ENCODE data around the gene TTN.

Gene TTN

DNA sequence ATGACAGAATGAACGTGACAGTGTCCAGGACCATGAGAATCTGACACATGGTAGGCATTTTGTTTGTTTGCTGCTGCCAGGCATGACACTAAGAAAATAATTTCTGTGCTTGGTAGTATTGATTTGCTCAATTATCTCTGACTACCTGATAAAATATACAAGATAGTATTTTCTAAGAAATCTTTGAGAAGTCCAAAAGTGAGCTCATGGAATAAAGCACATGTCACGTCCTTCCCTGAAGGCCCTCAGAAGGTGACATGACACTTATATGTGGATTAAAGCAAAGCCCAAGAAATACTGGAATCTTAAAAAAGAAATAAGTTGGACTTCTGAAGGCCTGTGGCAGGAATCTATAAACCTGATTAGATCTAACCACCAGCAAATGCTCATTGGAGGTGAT, 3.8 kb upstream of the TTN start:
- DNase-seq: no peak

DNA sequence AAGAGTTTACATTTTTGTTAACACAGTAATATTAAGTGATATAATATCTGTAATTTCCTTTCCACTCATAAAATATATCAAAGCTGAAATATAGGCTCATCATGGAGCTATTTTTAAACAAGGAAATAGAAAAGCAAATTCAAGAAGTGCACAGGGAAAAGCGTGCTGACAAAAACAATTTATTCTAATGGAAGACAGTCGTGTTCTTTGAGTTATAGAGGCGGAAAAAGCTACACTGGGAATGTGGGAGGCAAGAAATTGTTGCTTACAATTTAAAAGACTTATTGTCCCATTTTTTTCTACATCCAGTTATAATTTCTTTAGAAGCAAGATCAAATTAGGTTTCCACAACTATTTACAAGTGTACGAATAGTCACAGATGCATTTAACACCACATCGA, 3.2 kb upstream of the TTN start:
- no peak for DNase-seq

DNA sequence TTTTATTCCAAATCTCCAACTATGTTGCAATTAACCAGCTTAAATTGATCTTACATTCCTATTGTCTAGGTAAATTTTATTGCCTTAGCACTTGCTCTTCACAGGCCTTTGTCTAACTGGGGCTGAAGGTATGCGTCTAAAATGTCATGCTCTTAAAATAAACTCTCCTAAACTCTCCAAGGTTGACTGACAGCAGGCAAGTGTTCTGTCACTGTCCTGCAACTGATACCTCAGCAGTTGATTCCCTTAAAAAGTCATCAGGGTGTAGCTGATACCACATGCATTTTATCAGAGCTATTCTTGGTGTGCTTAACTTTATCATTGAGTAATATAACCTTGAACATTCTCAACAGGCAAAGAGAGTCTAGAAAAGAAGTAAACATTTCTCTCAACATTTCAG, 680 bp downstream of the TTN start:
- no peak for DNase-seq

DNA sequence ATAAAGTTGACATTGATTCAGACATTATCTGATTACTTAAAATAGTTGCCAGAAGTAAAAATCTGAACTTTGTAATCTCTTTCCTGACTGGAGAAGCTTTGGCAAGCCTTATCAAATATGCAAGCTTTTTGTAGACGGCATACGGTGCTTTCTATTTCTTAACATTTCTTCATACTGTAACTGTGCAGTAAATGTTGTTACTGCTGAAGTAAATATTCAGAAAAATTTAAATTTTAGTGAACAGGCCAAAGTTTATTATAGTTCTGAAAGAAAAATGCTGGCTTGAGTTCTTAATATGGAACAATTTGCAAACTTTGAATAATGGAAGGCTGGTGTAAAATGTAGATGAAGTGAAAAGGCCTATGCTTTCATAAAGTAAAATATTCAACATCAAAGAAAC, 1.8 kb downstream of the TTN start:
- no peak for DNase-seq

DNA sequence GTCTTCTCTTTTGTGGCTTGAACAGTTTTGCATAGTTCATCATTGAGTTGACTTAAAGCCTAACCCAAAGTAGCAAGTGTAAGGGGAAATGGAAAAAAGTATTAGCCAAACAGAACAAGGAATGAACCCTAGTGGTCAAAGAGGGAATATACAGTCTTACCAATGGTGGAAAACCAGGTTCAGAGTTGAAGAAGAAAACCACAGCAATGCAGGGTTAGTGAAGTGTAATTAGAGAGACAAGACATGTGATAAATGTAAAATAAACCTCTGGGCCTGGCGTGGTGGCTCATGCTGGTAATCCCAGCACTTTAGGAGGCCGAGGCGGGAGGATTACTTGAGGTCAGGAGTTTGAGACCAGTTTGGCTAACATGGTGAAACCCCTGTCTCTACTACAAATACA, 2.4 kb downstream of the TTN start:
- DNase-seq: peak; percentile 17

DNA sequence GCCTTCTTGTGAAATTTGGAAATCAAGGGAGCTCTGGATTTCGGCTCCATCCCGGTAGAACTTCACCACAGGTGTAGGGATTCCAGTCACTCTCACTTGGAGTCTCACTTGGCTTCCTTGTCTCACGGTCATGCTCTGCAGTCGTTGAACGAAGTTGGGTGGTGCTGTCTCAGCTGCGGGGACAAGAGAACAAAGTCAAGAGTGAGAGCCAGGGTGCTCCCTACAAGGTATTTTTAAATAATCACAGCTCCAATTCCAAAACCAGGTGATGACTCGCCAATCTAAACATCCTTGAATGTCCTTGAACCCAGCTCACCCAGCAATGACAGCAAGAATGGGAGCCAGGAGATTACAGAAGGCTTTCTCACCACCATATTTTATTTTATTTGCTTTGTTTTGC, 6.7 kb downstream of the TTN start:
- DNase-seq: no peak

DNA sequence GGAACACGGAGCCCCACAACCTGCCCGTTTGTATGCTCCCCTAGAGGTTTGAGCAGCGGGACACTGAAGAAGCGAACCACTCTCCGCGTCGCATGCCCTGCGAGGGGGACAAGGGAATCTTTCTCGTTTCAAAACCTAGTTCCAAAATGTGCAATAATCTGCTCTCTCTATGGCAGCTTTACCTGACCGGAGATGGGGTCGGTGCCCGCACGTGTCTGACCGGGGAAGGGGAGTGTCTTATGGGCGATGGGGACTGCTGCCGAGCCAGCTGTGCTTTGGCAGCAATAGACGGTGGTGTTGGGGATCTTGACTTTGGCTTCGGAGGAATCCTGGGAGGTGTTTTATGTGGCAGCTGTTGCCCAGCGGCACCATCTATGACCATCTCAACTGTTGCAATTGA, 7.9 kb downstream of the TTN start:
- no peak for DNase-seq

DNA sequence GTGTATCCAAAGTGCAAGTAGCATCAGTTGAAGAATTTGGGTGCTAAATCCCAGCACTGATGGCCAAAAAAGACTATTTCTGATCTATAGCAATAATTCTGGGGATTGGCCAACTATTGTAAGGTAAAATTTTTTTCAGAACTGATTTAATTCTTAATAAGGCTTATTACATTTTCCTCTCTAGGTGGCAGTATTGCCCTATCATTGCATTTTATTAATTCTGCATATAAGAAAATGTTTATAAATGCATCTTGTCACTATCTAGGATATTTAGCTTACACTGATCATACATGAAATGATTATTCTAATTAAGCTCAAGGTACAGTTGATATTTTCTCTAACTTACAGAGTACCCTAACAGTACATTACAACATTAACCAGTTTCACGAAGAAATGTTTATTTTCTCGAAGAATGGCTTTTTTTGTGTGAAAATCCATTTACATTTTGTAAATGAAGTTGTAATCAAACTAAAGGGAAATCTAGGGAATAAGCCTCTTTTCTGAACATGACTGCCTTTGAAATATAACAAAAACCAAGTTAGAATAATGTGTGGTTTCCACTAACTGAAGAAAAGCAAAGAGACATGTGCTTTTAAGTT, 11.0 kb downstream of the TTN start:
- peak; percentile 40 for DNase-seq

DNA sequence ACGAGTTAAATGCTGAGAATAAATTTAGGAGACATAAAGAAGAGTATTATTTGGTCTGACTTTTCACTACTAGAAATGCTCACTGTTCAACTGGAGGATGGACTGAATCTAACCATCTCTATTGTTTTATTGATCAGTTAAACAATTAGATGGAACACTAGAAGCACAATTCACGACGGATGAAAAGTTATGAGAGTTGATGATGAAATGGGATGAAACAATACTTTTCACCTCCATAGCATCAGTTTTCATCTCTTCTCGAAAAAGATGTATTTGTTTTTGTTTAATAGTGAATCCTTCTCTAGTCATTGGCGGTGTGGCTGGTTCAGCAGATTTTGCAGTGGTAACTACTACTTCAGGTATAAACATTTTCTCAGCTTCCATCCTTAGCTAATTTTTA, 19.3 kb downstream of the TTN start:
- no peak for DNase-seq

DNA sequence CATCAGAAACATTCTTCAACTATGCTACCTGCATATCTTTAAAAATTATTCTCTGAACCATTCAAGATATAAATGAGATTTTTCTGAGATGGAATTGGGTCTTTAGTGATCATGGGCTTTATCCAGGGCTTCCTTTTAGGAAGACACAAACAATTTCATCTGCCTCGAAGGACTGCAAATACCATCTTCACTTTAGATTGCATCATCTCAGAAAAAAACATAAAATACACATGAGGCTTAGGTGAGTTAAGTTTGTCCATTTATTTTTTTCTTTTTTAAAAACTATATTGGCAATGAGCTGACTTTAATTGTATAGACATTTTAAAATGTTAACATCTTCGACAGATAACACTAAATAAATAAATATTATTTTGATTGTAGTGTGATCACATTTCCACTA, 20.1 kb downstream of the TTN start:
- no peak for DNase-seq

DNA sequence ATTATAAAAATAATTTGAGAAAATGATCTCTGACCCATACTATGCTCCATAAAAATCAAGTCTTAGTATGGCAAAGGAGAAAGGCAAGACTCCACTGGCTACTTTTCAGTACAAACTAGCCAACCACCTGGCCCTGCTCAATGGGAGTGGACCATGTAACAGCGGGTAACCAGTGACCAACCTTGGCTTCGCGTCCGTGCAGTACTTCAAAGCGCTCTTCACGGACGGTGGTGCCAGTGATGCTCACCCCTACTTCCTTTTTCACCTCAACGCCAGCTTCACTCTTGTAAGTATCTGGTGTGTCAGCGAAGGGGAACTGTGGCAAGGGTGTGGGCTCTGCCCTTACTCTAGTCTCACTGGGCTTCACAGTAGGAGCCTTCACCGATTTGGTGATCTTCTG, 23.3 kb downstream of the TTN start:
- DNase-seq: no peak

DNA sequence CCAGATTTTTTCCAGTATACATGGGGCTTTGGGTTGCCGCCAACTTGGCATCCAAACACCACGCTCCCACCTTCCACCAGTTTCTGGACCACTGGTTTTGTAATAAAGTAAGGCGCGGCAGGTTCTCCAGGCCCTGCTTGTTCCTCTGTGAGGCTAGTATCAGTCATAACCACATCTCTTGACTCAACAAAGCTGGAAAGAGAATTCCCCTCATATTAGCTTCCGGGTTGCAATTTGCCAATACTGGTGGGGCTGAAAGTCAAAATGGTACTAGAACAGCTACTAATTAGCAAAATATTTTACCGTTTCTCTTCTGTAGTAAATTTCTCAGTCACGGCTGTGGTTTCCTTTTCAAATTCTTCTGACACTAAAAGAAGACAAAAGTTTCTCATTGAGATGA, 25.0 kb downstream of the TTN start:
- DNase-seq: no peak

DNA sequence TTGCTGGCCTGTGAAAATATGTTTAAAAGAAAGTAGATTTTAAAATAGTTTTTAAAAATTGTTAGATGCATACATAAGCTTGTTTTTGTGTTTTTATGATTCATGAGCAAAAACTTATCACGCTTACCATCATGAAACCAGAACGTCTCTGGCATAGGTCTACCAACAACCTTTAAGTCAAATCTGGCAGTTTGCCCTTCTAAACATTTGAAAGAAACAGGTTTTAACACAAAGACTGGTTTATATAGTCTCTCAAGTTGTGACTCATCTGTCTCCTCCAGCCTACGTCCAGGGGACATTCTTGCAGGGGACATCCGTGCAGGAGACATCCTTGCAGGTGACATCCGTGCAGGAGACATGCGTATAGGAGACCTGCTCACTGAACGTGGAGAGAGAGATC, 29.6 kb downstream of the TTN start:
- DNase-seq: no peak

DNA sequence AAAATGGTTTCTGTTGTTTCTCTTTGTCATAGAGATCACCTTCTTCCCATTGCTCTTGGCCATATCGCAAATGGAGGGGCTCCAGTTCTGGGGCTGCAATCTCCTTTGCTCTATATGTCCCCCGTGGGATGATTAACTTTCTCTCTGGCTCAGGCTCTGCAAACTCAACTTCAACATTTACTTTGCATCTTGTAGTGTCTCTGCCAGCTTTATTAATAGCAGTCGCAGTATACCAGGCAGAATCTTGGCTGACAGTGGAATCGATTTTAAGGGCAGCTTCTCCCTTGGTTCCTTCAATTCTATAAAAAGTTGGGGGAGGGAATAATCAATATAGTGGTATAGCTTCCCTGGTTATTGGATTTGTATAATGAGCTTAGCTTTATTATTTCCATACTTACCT, 30.5 kb downstream of the TTN start:
- DNase-seq: no peak

DNA sequence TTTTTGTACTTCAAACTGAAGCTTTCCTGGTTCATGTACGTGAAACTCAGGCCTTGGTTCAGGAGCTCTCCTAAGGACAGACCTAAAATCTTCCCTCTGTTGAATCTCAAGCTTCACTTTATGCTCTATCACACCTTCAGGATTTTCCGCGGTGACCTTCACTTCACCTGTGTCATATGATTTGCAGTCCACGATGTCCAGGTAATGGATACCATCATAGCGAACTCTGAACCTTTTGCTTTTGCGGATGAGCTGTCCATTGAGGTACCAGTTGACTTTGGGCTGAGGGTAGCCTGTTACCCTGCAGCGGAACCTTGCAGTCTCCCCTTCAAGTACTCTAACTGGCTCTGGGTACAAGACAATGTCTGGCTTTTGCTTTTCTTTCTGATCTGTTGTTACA, 31.2 kb downstream of the TTN start:
- no peak for DNase-seq

DNA sequence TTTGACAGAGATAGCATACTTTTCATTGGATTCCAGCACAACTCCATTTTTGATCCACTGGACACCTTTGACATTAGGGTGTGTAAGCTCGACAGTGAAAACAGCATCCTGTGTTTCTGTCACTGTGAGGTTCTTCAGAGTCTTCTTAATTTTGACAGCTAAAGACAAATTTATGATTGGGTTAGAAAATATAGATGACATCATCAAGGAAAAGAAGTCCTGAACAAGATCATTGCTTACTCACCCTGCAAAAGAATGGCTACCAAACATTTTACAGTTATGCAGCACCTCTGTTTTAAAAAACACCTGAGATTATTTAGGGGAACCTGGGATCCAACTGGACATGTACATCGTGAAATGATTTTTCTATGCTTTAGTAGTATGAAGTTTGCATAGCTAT, 36.7 kb downstream of the TTN start:
- DNase-seq: no peak

DNA sequence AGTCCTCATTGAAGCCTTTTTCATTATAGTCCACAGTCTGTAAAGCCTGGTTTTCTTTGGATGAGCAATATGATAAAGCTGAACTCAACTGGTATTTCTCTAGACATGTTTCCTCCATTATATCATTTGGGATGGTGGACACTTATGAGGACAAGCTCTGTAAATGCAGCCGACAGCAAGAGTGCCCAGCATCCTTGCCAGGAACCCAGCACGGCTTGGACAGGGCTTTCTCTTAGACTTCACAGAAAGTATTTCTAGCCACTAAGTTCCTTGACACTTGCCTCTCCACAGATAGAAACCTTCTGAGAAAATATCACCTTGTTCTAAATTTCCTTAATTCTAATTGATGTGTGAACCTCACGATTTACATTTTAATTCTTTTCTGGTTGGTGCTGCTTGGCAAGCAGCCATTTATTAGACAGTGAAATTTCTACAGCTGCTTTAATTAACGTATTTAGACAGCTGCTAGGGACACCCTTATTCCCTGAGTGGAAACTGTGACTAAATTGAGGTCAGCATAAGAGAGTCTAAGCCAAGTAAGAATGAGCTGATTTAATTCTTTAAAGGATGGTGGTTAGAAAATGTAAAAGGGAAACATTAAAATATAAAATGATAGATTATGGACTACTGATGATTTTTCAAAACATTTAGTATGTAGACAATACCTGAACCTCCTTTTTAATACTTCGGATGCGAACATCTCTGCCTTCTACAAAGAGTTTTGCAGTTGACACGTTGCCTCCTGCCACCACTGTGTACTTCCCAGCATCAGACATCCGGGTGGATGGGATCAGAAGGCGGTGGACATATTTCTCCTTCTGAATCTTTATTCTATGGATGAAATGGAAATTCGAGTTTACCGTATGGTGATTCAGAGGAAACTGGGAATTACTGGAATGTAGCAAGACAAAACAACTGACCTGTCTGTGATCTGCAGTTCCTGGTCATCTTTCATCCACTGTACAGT, 39.8 kb downstream of the TTN start:
- DNase-seq: no peak

DNA sequence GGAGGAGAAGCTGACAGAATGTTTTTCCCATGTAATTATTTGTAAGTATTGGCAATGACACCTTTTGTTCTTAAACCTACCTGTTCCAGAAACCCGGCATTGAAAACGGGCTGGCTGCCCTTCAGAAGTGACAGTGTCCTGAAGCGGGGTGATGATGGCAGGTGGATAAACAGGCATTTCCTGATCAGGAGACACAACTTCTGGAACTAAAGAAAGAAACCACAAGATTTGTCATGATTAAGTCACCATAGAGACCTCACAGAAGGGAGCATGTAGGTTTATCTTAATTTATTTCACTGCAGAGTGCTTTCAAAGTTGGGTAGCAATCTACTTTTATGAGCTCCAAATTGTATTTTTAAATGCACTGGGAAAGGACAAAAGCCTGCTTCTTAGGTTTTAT, 43.1 kb downstream of the TTN start:
- DNase-seq: no peak

DNA sequence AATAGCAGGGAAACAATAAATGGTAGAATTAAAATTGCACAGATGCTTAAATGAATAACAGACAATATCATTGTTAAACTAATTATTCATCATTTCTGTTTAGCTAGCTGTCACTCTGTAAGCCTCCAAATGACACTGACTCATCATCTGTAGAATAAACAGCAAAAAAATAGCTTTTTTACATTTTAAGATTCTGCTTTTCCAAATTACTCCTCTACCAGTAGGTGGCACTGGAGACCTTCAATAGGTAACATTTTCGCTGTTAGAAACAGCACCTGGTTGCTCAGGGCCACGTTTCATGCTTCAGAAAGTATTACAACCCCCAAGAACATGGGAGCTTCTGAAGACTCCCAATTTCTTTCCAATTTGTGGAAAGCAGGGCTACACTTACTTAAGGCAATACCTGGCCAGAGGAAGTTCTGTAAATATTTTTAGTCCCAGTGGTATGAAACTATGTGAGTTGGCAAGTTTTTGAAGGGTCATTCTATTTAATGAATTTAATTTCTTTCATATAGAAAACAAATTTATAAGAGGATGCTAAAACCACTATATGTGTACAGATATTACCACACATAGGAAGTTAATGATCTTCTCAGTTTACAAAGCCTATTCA, 45.4 kb downstream of the TTN start:
- peak; percentile 51 for DNase-seq

DNA sequence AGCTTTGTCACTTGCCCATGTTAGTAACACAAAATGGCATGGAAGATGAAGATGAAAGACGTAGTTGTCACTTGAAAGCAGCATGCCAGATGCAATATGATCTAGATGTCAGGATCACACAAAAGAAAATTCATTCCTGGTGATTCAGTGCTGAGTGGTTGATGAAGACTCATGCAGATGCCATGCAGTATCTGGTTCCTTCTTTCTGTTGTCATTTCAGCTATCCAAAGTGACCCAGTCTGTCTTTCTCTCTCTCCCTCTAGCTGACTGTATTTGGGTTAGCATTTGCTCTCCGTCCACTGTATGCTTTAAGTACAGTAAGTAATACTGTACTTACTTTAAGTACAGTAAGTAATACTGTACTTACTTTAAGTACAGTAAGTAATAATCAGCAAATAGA, 50.4 kb downstream of the TTN start:
- no peak for DNase-seq

DNA sequence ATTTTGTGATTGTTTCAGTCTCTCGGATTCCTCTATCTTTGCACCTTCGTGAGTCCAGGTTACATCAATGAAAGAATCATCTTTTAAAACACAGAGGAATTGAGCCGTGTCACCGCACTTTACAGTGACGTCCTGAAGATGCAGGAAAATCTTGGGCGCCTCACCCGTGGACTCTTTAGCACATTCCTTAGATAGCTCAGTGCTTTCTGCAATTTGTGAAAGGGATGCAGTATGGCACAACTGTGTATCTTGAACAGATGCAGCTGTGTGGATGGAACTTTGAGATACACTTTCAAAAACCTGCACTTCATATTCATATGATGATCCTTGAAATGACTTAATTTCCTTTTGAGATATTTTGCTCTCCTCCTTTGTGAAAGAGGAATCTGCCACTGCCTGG, 50.9 kb downstream of the TTN start:
- DNase-seq: no peak

DNA sequence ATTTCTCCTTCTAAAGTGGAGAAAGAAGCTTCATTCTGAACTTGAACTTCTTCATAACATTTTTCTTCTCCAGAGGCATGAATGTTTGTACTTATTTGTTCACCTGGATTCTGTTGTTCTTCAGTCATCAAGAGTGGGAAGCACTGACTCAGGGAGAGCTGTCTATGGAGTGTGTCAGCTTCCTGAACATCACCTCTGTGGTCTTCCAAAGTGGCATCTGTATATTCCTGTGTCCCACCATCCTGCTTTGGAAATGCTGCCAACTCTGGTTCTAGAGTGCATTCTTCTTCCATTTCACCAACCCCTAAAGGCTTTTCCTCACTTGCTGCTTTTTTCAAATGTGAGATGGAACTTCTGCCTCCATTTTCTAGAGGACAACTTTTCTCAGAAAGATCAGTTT, 59.5 kb downstream of the TTN start:
- no peak for DNase-seq

DNA sequence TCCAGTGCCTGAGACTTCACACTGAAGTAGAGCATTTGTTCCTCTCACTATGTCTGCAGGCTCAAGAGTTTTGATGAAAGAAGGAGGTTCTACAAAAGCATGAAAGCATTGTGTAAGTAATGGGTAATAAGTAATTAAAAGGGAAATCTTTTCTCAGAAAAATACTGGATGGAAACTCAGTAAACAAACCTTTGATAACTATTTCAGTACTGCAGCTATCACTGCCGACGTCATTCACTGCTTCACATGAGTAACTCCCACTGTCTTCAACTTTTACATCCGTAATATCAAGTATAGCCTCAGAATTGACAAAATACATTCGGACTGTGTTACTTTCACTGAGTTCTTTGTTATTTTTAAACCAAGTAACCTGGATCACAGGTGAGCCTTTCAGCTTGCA, 72.7 kb downstream of the TTN start:
- no peak for DNase-seq

DNA sequence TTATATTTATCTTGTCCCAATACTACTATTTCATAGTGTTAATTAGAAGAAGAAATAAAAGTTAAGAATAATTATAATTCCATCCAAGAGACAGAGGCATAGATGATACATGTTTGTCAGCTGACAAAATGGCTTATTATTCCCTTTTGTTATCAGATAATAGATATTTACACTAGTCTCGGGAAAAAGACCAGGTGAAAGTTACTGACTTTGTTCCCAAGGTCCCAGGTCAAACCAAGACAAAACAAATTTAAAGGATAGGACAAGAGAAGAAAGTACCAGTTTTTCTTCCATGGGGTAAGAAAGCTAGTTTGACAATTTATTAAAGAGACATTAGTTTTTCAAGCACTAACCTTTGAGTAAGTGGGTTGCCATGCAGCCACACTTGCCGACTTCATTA, 73.2 kb downstream of the TTN start:
- no peak for DNase-seq
